Measurements from ENCODE around the gene CLEC19A.
"Not testable (repeated sequence)": the region's sequence is repeated elsewhere in the genome, so short reads cannot be mapped to it uniquely, and the experiment has no call there.

Gene CLEC19A

GRCh38 chr16:19287241-19287640 is 1.7 kb downstream of the CLEC19A start:
- DNase-seq, result no peak

- DNase-seq, result no peak
Observed at GRCh38 chr16:19288872-19289799, 3.6 kb downstream of the CLEC19A start.

GRCh38 chr16:19289811-19290485 is 4.4 kb downstream of the CLEC19A start:
- no peak for DNase-seq

GRCh38 chr16:19290860-19291259 is 5.3 kb downstream of the CLEC19A start:
- DNase-seq, result no peak

GRCh38 chr16:19291475-19291874 is 5.9 kb downstream of the CLEC19A start:
- no peak for DNase-seq

- DNase-seq, result no peak
Observed at GRCh38 chr16:19292186-19292585, 6.7 kb downstream of the CLEC19A start.

- DNase-seq, result no peak
Observed at GRCh38 chr16:19294156-19294649, 8.7 kb downstream of the CLEC19A start.

GRCh38 chr16:19295393-19295792 is 9.9 kb downstream of the CLEC19A start:
- no peak for DNase-seq

- no peak for DNase-seq
Observed at GRCh38 chr16:19297454-19297853, 11.9 kb downstream of the CLEC19A start.

GRCh38 chr16:19299565-19299964 is 14.0 kb downstream of the CLEC19A start:
- no peak for DNase-seq

- DNase-seq, result no peak
Observed at GRCh38 chr16:19301931-19302330, 16.4 kb downstream of the CLEC19A start.

- no peak for DNase-seq
Observed at GRCh38 chr16:19304750-19305149, 19.2 kb downstream of the CLEC19A start.

- DNase-seq, result no peak
Observed at GRCh38 chr16:19305443-19305842, 19.9 kb downstream of the CLEC19A start.

GRCh38 chr16:19307587-19308241 is 22.2 kb downstream of the CLEC19A start:
- no peak for DNase-seq

GRCh38 chr16:19308392-19308791 is 22.9 kb downstream of the CLEC19A start:
- no peak for DNase-seq

GRCh38 chr16:19309178-19309577 is 23.6 kb downstream of the CLEC19A start:
- DNase-seq, result no peak

GRCh38 chr16:19314718-19315425 is 29.3 kb downstream of the CLEC19A start:
- no peak for DNase-seq

GRCh38 chr16:19315889-19316433 is 30.4 kb downstream of the CLEC19A start:
- DNase-seq, result no peak

- no peak for DNase-seq
Observed at GRCh38 chr16:19316846-19317245, 31.3 kb downstream of the CLEC19A start.

GRCh38 chr16:19321186-19321585 is 35.7 kb downstream of the CLEC19A start:
- not testable (repeated sequence) for DNase-seq

- DNase-seq, result no peak
Observed at GRCh38 chr16:19323596-19323995, 38.1 kb downstream of the CLEC19A start.

- no peak for DNase-seq
Observed at GRCh38 chr16:19328364-19328763, 42.8 kb downstream of the CLEC19A start.

Data from GF-D8 (cell line).